WTC11 (cell line): ENCODE data around the gene AGR3. TPM values are rescaled to one million over a fixed set of nuclear protein-coding genes. Genes with fewer than 3 reads are reported as not detected.

ENCODE experiments used
- ATAC-seq: fragments of 200-7000 bp; cut with Tn5 transposase; 2 replicates; pipeline ENCODE4 v1.10.0; 2021; ENCODE audit warnings: mild to moderate bottlenecking, moderate library complexity
- CTCF ChIA-PET: fragments of 300-600 bp; sonication (Branson Sonifier 250); formaldehyde crosslinking; loops from one replicate; lab custom pipeline; 2021; ENCODE audit warnings: antibody characterized with exemption; lab: Charles Lee
- POLR2A ChIA-PET: fragments of 350-600 bp; sonication (Branson Sonifier 250); formaldehyde crosslinking; loops from one replicate; lab custom pipeline; 2021; ENCODE audit warnings: antibody characterized with exemption; lab: Charles Lee
- DNase-seq: peaks from one replicate; pipeline ENCODE4 v3.0.0; 2021; ENCODE audit warnings: low spot score
- H3K27ac Mint-ChIP-seq: 2 replicates; pipeline ENCODE4 v1.8.0; 2021; ENCODE audit warnings: mixed read lengths
- H3K27me3 Mint-ChIP-seq: 2 replicates; pipeline ENCODE4 v1.8.0; 2021; ENCODE audit warnings: low read depth, mild to moderate bottlenecking, moderate library complexity, mixed read lengths
- H3K36me3 Mint-ChIP-seq: 2 replicates; pipeline ENCODE4 v1.8.0; 2021; ENCODE audit warnings: mixed read lengths
- H3K4me1 Mint-ChIP-seq: 2 replicates; pipeline ENCODE4 v1.8.0; 2022; ENCODE audit warnings: mixed read lengths
- H3K4me3 Mint-ChIP-seq: 2 replicates; pipeline ENCODE4 v1.8.0; 2021; ENCODE audit warnings: mild to moderate bottlenecking, moderate library complexity, mixed read lengths
- H3K9me3 Mint-ChIP-seq: 2 replicates; pipeline ENCODE4 v1.8.0; 2021; ENCODE audit warnings: mixed read lengths
- ATF6 ChIP-seq: sonication (generic); formaldehyde crosslinking; IDR thresholded peaks from 2 replicates; pipeline ENCODE4 v1.8.1; 2023; ENCODE audit warnings: mild to moderate bottlenecking, missing genetic modification reagents
- CBFB ChIP-seq: sonication (generic); formaldehyde crosslinking; IDR thresholded peaks from 2 replicates; pipeline ENCODE4 v1.8.1; 2022; ENCODE audit warnings: mild to moderate bottlenecking, low read depth, missing genetic modification reagents
- ELF4 ChIP-seq: sonication (generic); formaldehyde crosslinking; IDR thresholded peaks from 2 replicates; pipeline ENCODE4 v1.8.1; 2022; ENCODE audit warnings: low read depth, mild to moderate bottlenecking, moderate library complexity, missing genetic modification reagents
- FOXP4 ChIP-seq: sonication (generic); formaldehyde crosslinking; IDR thresholded peaks from 2 replicates; pipeline ENCODE4 v1.8.0; 2022; ENCODE audit warnings: mild to moderate bottlenecking, missing genetic modification reagents
- GTF2I ChIP-seq: fragments of 250-450 bp; sonication (Bioruptor Pico); conservative IDR thresholded peaks from 2 replicates; pipeline ENCODE4 v1.4.0; 2021; ENCODE audit warnings: mild to moderate bottlenecking
- KAT7 ChIP-seq: sonication (generic); formaldehyde crosslinking; IDR thresholded peaks from 2 replicates; pipeline ENCODE4 v1.8.1; 2023; ENCODE audit warnings: missing genetic modification reagents, mild to moderate bottlenecking, borderline replicate concordance
- MLX ChIP-seq: sonication (generic); formaldehyde crosslinking; IDR thresholded peaks from 2 replicates; pipeline ENCODE4 v1.8.1; 2023; ENCODE audit warnings: mild to moderate bottlenecking, missing genetic modification reagents, moderate library complexity
- NFE2L1 ChIP-seq: sonication (generic); formaldehyde crosslinking; IDR thresholded peaks from 2 replicates; pipeline ENCODE4 v1.8.1; 2023; ENCODE audit warnings: missing genetic modification reagents
- NFYB ChIP-seq: sonication (generic); formaldehyde crosslinking; conservative IDR thresholded peaks from 2 replicates; pipeline ENCODE4 v1.8.0; 2022; ENCODE audit warnings: low read depth, missing genetic modification reagents
- PRDM15 ChIP-seq: sonication (generic); formaldehyde crosslinking; IDR thresholded peaks from 2 replicates; pipeline ENCODE4 v1.8.0; 2022; ENCODE audit warnings: missing genetic modification reagents
- SMAD3 ChIP-seq: sonication (generic); formaldehyde crosslinking; IDR thresholded peaks from 2 replicates; pipeline ENCODE4 v1.8.0; 2022; ENCODE audit warnings: missing genetic modification reagents, mild to moderate bottlenecking, borderline replicate concordance
- SMAD4 ChIP-seq: sonication (generic); formaldehyde crosslinking; IDR thresholded peaks from 2 replicates; pipeline ENCODE4 v1.8.0; 2022; ENCODE audit warnings: mild to moderate bottlenecking, missing genetic modification reagents
- STAT6 ChIP-seq: sonication (generic); formaldehyde crosslinking; conservative IDR thresholded peaks from 2 replicates; pipeline ENCODE4 v1.8.1; 2023; ENCODE audit warnings: mild to moderate bottlenecking, low read depth, missing genetic modification reagents, moderate library complexity
- ZNF121 ChIP-seq: sonication (generic); formaldehyde crosslinking; IDR thresholded peaks from 2 replicates; pipeline ENCODE4 v1.8.0; 2023; ENCODE audit warnings: missing genetic modification reagents
- ZNF263 ChIP-seq: sonication (generic); formaldehyde crosslinking; IDR thresholded peaks from 2 replicates; pipeline ENCODE4 v1.8.1; 2022; ENCODE audit warnings: low read depth, mild to moderate bottlenecking, moderate library complexity, missing genetic modification reagents
- ZNF281 ChIP-seq: sonication (generic); formaldehyde crosslinking; IDR thresholded peaks from 2 replicates; pipeline ENCODE4 v1.8.0; 2023; ENCODE audit warnings: mild to moderate bottlenecking, missing genetic modification reagents
- ZNF317 ChIP-seq: sonication (generic); formaldehyde crosslinking; IDR thresholded peaks from 2 replicates; pipeline ENCODE4 v1.8.1; 2023; ENCODE audit warnings: low read depth, mild to moderate bottlenecking, moderate library complexity, missing genetic modification reagents, borderline replicate concordance
- ZNF416 ChIP-seq: fragments of 250-450 bp; sonication (Bioruptor Pico); IDR thresholded peaks from 2 replicates; pipeline ENCODE4 v1.9.0; 2021; ENCODE audit warnings: mild to moderate bottlenecking, inconsistent platforms
- ZNF671 ChIP-seq: fragments of 250-450 bp; sonication (Bioruptor Pico); IDR thresholded peaks from 2 replicates; pipeline ENCODE4 v1.8.0; 2021; ENCODE audit warnings: mild to moderate bottlenecking
- total RNA-seq: library from RNA; stranded (reverse); gene quantifications from 3 replicates; pipeline ENCODE4 v1.2.3, GENCODE V29; 2021

Gene AGR3
- total RNA-seq, 1 experiment from 2014 or later: not detected

- ChIA-PET CTCF (interaction anchor here (1.0 kb wide), 1 partner anchor 73 kb away, joined by 3 read pairs; no protein-coding TSS in a partner anchor), POLR2A (no interaction called here)
- Mint-ChIP-seq H3K4me1 (peaks cover 4% of the 10 kb centered on the region; the same call in 1 of the 2 replicates), H3K36me3 (no peaks in the 10 kb centered on the region), H3K27ac (no peak overlapping the region), H3K9me3 (peaks cover 12% of the 10 kb centered on the region), H3K27me3 (no peaks in the 10 kb centered on the region), H3K4me3 (no peak overlapping the region)
- TF ChIP-seq SMAD4 (no peak), KAT7 (CRISPR knock-in tag) (no peak), ZNF121 (CRISPR knock-in tag) (no peak), ATF6 (no peak), FOXP4 (CRISPR knock-in tag) (no peak), ZNF263 (CRISPR knock-in tag) (no peak), STAT6 (CRISPR knock-in tag) (no peak), PRDM15 (CRISPR knock-in tag) (no peak), ELF4 (CRISPR knock-in tag) (no peak), MLX (no peak), ZNF317 (CRISPR knock-in tag) (no peak), CBFB (no peak), NFYB (no peak), ZNF416 (CRISPR knock-in tag) (no peak), ZNF281 (CRISPR knock-in tag) (no peak), GTF2I (CRISPR knock-in tag) (no peak), ZNF671 (CRISPR knock-in tag) (no peak), SMAD3 (CRISPR knock-in tag) (no peak), NFE2L1 (no peak)
- no peak for DNase-seq
- no peak for ATAC-seq
Observed at GRCh38 chr7:16874066-16874465, 7.7 kb downstream of the AGR3 start.
